ES-I3 (cell line): Measurements from ENCODE around the gene ST6GALNAC6.

Source experiments
- H3K36me3 ChIP-seq: 2 replicates; pipeline ENCODE4 v1.6.1; 2013; ENCODE audit warnings: mild to moderate bottlenecking, low read length, control low read depth, moderate library complexity; ENCODE audit not compliant: insufficient read depth
- H3K4me1 ChIP-seq: 2 replicates; pipeline ENCODE4 v1.6.1; 2013; ENCODE audit warnings: mild to moderate bottlenecking, control low read depth, low read length; ENCODE audit not compliant: insufficient read depth
- H3K9ac ChIP-seq: 2 replicates; pipeline ENCODE4 v1.6.1; 2013; ENCODE audit warnings: low read depth, mild to moderate bottlenecking, low read length, moderate library complexity
- H3K9me3 ChIP-seq: 2 replicates; pipeline ENCODE4 v1.6.1; 2013; ENCODE audit warnings: mild to moderate bottlenecking, low read length, moderate library complexity; ENCODE audit not compliant: control insufficient read depth, insufficient read depth

Gene ST6GALNAC6

DNA sequence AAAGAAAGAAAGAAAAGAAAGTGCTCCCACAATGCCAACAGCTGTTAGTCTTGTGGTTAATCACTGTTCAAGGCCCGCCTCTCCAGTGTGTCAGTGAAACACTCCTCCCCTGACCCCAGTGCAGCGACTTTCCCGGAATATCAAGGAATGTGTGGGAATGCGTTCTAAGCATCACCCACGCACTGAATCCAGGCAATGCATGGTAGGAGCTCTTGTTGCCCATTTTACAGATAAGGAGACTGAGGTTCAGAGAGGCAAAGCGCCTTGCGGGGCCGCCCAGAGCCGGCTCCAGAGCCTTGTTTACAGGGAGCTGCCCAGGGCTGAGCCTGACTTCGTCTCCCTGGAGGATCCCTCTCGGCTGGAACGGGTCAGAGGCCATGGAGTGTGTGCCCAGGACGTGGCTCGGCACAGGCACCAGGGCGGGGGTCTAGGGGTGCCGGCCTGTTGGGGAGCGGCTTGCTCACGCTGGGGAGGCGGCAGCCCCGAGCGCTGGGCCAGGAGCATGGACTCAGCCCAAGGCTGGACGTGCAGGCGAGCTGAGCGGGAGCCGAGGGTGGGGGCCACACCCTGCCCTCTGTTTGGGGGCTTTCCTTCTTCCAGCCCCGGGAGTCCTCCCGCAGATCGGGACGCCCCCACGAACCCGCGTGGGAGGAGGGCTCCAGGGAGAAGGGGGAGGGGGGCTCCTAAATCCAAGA, 823 bp downstream of the ST6GALNAC6 start:
- no peaks in the 10 kb centered on the region for H3K9me3 ChIP-seq
- no peaks in the 10 kb centered on the region; the same call in none of the 2 replicates for H3K4me1 ChIP-seq
- H3K36me3 ChIP-seq: peaks cover 9% of the 10 kb centered on the region; the same call in 1 of the 2 replicates
- peak overlapping the region; percentile 74; the same call in 1 of the 2 replicates for H3K9ac ChIP-seq

DNA sequence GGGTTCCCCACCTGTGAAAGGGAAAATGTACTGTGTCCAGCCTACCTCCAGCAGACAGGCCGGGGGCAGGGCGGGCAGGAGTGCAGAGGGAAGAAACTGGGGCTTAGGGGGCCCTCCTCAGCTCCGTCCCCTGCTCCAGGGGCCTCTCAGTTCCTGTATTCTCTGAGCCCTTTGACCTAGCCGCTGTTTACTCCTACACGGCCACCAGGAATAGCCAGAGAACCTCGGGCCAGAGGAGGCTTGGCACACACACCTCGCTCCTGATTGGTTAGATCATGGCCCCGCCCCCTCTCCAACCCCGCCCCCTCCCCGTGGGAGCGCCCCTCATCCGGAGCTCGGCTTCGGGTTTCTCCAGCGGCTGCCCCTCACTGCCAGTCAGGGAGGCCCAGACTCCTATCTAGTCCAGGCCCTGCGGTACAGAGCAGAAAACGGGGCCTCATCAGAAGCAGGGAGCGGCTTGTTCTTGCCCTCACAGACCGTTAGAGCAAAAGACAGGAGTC, 2.2 kb downstream of the ST6GALNAC6 start:
- Histone ChIP-seq H3K9me3 (no peaks in the 10 kb centered on the region; the same call in 1 of the 2 replicates), H3K9ac (no peak overlapping the region), H3K4me1 (no peaks in the 10 kb centered on the region; the same call in none of the 2 replicates), H3K36me3 (peaks cover 14% of the 10 kb centered on the region; the same call in 1 of the 2 replicates)

DNA sequence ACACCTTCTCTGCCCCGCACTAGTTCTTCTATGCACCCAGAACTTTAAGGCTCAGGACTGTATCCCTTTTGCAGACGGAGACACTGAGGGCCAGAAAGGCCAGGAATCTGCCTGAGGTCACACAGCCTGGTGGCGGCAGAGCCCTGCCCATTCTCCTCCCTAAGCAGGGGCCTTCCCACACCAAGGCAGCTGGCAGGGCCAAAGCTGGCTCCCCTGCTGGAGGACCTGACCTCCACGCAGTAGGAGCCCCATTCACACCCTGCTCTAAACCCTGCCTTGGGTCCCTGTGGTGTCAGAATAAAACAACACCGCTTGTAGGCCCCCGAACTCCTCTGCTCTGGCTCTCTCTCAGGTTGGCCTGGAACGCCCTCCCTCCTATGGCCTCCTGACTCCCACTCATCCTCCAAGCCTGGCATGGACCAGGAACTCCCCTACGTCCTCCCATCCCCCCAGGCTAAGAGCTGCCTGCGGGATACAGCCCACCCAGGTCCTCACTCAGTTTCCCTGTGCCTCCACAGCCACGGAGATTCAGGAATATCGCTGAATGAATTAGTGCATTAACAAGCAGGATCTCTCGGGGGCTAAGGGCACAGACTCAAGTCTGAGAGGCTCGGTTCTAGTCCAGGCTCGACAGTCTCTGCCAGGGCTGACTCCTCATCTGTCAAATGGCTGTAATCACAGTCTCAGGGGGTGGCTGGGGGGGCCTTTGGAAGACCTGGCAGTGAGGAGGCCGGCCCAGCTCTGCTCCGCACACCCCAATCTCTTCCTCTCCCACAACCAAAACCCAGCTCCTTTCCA, 2.8 kb downstream of the ST6GALNAC6 start:
- no peak overlapping the region for H3K9ac ChIP-seq
- H3K9me3 ChIP-seq: no peaks in the 10 kb centered on the region; the same call in 1 of the 2 replicates
- H3K36me3 ChIP-seq: peaks cover 14% of the 10 kb centered on the region; the same call in 1 of the 2 replicates
- no peaks in the 10 kb centered on the region; the same call in none of the 2 replicates for H3K4me1 ChIP-seq

DNA sequence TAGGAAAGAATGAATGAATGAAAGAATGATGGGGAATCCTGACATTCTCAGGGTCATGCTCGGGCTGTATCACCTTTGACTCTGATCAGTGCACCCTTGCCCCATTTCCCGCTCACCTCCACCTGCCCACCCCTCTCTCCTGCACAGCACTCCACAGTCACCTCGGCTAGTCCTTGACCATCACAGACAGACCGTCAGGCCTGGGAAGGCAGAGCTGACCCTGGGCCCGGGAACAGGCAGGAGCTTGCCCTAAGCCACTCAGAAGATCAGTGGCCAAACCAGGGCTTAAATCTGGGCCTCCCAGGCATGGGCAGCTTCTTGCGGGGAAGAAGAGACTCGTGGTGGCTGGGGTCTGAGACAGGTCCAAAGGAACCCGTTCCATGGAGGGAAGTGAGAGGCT, 3.6 kb downstream of the ST6GALNAC6 start:
- Histone ChIP-seq H3K4me1 (no peaks in the 10 kb centered on the region; the same call in 1 of the 2 replicates), H3K9ac (no peak overlapping the region), H3K9me3 (no peaks in the 10 kb centered on the region; the same call in 1 of the 2 replicates), H3K36me3 (peaks cover 14% of the 10 kb centered on the region; the same call in 1 of the 2 replicates)

DNA sequence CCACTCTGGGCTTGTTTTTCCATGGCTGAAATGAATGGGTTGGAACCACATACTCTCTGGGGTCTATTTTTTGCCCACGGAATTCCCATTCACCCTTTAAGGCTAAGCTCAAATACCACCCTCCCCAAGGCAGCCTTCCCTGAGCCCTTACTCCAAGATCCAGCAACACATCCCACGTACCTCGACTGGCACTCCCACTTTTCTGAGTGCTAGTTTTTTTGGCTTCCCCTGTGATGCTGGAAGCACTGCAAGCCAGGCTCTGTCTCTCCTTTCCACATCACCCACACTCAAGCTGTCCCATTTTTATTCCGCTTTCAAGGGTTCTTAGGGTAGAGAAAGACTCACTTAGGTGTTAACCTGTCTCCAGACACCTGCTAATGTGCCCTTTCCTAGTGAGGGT, 6.0 kb downstream of the ST6GALNAC6 start:
- H3K9me3 ChIP-seq: no peaks in the 10 kb centered on the region; the same call in 1 of the 2 replicates
- peaks cover 14% of the 10 kb centered on the region; the same call in 1 of the 2 replicates for H3K36me3 ChIP-seq
- H3K9ac ChIP-seq: no peak overlapping the region
- H3K4me1 ChIP-seq: no peaks in the 10 kb centered on the region; the same call in 1 of the 2 replicates

DNA sequence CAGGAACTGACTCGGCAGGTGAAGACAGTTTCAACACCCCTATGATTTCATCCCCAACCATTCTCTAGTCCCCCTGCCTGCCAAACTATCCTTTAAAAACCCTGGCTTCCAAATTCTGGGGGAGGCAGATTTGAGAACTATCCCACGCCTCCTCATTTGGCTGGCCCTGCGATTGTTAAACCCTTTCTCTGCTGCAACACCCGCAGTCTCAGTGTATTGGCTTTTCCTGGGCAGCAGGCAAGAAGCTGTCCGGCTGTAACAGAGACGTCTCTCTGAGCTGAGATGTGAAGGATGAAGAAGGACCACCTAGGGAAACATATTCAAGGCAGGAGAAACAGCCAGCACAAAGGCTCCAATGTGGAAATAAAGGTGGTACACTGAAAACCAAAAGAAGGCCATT, 6.6 kb downstream of the ST6GALNAC6 start:
- H3K4me1 ChIP-seq: no peaks in the 10 kb centered on the region; the same call in 1 of the 2 replicates
- H3K36me3 ChIP-seq: peaks cover 14% of the 10 kb centered on the region; the same call in 1 of the 2 replicates
- no peak overlapping the region for H3K9ac ChIP-seq
- H3K9me3 ChIP-seq: no peaks in the 10 kb centered on the region; the same call in 1 of the 2 replicates

DNA sequence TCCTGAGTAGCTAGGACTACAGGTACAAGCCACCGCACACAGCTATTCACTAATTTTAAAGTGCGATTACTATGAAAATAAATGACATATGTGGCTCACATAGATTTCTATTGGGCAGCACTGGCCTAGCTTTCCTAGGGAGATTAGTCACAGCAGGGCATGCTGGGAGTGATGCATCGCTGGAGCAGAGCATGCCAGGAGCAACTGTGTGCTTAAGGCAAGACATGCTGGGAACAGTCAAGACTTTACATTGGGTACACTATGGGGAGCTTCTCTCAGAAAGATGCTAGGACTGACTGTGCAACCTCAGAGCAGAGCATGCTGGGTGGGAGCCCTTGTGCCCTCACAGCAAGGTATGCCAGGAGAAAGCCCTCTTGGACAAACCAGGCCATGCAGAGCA, 9.3 kb downstream of the ST6GALNAC6 start:
- Histone ChIP-seq H3K9ac (no peak overlapping the region), H3K4me1 (0 out of 2 replicates have a peak, but pooled peaks cover 3% of the 10 kb centered on the region), H3K9me3 (no peaks in the 10 kb centered on the region; the same call in 1 of the 2 replicates), H3K36me3 (peaks cover 14% of the 10 kb centered on the region; the same call in 1 of the 2 replicates)

DNA sequence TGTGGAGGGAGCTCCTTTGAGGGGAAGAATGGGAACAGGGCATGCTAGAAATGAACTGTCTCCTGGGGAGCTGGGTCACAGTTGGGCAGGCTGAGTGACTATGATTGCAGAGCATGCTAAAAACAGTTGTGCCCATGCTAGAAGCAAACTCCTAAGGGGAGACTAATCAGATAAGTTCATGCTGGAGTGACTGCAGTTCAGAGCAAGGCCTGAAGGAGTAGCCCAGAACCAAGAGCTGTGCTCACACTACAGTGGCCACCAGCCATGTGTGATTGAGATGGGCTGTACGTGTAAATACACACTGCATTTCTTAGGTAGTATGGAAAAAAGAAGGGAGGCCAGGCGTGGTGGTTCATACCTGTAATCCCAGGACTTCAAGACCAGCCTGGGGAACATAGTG, 11.6 kb downstream of the ST6GALNAC6 start:
- Histone ChIP-seq H3K9ac (no peak overlapping the region), H3K4me1 (peaks cover 9% of the 10 kb centered on the region; the same call in 1 of the 2 replicates), H3K36me3 (no peaks in the 10 kb centered on the region; the same call in 1 of the 2 replicates), H3K9me3 (no peaks in the 10 kb centered on the region; the same call in 1 of the 2 replicates)

DNA sequence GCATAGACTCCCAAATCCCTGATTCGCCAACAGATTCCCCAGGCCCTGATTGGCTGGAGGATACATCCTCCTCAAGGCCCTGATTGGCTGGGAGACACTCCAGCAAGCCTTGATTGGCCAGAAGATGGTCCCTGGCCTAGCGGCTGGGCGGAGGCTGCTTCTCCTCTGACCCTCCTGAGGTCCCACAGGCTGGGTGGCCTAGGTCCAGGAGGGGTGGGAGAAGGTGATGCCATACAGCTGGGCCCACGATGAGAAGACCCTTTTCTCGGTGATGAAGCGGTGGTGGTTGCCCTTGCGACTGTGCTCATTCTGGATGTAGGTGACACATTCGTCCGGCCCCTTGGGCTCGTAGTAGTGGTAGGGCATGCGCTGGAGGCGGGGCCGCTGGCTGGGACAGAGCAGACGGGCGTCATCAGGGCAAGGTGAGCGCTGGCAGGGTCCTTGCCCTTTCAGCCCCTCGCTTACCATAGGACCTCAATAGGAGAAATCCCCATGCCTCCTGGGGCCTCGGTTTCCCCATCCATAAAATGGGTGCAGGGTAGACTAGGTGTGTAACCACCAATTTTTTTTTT, 12.9 kb downstream of the ST6GALNAC6 start:
- H3K4me1 ChIP-seq: peaks cover 9% of the 10 kb centered on the region; the same call in 1 of the 2 replicates
- no peak overlapping the region for H3K9ac ChIP-seq
- H3K36me3 ChIP-seq: no peaks in the 10 kb centered on the region; the same call in 1 of the 2 replicates
- H3K9me3 ChIP-seq: no peaks in the 10 kb centered on the region

DNA sequence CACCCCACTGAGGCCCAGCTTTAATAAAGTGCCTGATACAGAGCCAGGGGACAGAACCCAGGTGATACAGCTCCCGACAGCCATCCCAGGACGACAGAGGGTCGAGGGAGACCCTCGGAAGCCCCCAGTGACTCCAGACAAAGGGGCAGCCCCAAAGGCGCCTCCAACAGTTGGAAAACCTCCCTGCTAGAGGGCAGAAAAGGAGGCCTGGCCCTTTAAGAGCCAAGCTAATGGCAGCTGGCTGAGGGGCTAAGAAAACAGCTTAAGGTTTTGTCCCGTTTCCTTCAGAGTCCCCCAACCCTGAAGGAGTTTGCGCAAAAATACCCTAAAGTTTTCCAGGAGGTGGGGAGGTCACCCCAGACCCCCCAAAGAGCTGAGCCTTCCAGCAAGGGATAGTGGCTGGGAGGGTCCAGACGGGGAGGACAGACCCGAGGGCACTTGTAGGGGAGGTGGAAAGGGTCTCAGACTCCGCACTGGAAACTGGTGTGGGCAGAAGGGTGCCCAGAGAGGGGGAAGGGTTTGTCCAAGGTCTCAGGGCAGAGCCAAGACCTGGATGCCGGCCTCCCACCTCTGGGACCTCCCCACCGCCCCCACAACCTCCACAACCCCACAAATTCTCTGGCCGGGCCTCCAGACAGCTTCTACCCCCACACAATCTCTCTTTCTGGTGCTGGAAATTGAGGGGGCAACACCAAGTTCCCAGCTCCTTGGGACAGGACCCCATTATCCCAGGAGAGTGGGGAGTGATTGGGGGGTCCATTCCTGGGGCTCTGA, 13.7 kb downstream of the ST6GALNAC6 start:
- Histone ChIP-seq H3K9ac (no peak overlapping the region), H3K4me1 (peaks cover 9% of the 10 kb centered on the region; the same call in 1 of the 2 replicates), H3K9me3 (no peaks in the 10 kb centered on the region), H3K36me3 (no peaks in the 10 kb centered on the region; the same call in 1 of the 2 replicates)

DNA sequence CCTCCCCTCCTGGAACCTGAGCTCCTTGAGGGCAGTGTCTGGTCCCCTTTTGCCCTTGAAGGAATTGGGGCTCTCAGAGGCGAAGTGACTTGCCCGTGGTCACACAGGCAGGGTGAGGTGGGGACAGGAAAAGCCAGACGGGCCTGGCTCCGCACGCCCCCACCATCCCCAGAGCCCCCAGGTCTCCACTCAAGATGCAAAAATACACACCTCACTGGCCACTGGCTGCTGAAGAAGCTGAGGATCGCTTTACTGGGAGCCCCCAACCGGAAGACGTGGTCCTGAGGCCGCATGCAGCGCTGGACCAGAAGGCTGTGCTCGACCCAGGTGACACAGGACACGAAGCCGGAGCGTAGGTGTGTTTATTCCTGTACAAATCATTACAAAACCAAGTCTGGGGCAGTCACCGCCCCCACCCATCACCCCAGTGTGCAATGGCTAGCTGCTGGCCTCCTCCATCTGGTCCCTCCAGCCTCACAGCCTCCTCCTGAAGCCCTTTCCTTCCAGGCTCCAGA, 14.4 kb downstream of the ST6GALNAC6 start:
- H3K36me3 ChIP-seq: no peaks in the 10 kb centered on the region; the same call in 1 of the 2 replicates
- H3K9ac ChIP-seq: no peak overlapping the region
- peaks cover 9% of the 10 kb centered on the region; the same call in 1 of the 2 replicates for H3K4me1 ChIP-seq
- H3K9me3 ChIP-seq: no peaks in the 10 kb centered on the region

DNA sequence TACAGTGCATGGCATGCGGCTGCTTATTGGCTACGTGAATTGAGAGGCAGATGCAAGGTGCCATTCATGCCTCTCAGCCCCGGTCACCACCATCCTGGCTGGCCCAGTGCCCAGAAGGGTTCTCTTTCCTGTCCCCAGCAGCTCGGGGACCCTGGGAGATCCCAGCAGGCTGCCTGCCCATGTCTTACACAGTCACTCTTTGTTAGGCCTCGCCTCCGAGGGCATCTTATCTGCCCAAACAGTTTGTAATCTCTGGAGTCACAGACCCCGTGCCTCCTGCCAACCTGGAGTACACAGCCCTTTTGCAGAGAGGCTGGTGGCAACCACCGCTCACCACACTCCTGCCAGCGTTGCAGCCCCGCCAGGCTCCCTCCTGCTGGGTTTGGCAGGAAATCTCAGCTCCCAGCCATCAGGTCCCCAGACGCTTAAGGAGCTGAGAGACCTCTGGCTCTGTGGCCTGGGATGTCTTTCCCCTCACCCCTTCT, 14.9 kb downstream of the ST6GALNAC6 start:
- no peak overlapping the region for H3K9ac ChIP-seq

DNA sequence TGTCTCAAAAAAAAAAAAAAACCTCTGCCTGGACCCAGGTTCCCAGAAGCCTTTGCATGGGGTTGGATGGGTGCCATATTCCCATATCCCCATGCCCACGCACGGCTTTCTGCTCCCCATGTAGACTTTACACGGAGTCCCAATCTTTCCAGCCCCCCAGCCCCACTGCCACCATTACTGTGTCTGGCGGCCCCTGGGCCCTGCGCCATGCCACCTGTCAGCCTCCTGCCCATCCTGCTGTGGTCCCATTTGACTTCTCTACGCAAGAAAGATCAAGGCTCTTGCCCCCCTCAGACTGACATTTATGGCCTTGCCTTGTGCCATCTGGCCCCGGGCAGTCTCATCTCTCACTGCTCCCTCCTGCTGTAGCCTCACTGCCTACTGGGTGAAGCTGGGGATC, 15.4 kb downstream of the ST6GALNAC6 start:
- Histone ChIP-seq H3K9ac (no peak overlapping the region), H3K9me3 (no peaks in the 10 kb centered on the region), H3K36me3 (no peaks in the 10 kb centered on the region), H3K4me1 (peaks cover 9% of the 10 kb centered on the region; the same call in 1 of the 2 replicates)

More for the DNA sequence above, 14.9 kb downstream of the ST6GALNAC6 start:
- peaks cover 9% of the 10 kb centered on the region; the same call in 1 of the 2 replicates for H3K4me1 ChIP-seq
- no peaks in the 10 kb centered on the region for H3K9me3 ChIP-seq
- H3K36me3 ChIP-seq: no peaks in the 10 kb centered on the region
